GM19467 (cell line): Measurements from ENCODE around the gene KLHL22.

Experiments
- ATAC-seq: cut with Tn5 transposase; IDR thresholded peaks from one replicate; pipeline ENCODE4 v1.9.1; 2021; ENCODE audit warnings: mild to moderate bottlenecking, moderate library complexity; ENCODE audit not compliant: unreplicated experiment

KLHL22 gene

DNA sequence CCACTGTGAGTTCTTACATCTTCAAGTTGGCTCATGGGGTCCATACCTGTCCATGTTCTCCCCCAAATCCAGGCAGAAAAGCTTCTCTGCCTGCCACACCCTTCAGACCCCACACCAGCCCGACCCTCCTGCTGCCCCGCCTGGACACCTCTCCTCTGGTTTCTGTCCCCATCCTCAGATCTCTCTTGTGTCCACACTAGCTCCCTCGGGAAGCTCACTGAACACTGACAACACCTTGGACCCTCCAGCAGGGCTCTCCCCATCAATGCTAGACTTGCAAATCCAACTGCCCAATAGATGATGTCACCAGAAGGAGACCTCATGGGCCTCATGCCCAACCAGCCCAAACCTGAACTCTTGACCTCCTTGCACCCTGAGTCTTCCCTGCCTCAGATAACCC lies 60.8 kb downstream of the KLHL22 start:
- ATAC-seq = no peak

DNA sequence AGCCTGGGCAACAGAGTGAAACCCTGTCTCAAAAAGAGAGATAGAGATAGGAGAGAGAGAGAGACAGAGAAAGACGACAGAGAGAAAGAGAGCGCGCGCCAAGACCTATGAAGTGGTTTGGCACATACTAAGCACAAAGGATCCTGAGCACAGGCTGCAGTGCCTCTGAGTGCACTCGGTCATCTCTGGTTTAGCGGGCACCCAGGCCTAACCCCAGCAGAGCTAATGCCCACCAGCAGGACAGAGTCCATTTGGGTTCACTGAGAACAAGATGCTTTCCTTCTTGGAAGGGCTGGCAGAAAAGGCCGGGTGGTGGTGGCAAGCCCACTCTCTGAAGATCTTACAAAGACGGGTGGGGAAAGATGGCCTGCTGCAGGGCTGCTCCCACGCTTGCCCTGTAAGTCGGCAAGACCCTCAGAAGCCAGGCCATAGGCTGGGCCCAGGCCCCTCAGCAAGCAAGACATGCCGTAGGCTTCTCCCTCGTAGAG lies 61.3 kb downstream of the KLHL22 start:
- ATAC-seq = no peak

DNA sequence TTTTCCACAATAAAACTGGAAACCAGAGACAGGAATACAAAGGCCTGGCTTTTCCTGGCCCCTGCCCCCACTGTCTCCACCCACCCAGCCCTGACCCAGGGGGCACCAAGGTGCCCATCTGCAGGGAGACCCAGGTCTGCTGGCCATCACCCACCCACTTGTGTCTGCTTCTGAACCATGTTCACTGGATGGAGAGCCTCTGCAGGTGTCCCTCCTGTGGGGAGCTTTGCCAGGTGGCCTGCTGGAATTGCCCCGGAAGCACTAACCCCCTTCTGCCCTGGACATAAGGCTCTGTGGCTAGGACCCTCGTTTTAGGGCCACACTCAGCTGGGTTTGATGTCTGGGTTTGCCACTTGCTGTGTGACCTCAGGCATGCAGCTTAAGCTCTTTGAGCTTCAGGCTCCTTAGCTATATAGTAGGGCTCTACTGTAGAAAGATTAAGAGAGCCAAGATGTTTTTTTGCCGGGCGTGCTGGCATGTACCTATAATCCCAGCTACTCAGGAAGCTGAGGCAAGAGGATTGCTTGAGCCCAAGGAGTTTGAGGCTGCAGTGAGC lies 61.8 kb downstream of the KLHL22 start:
- no peak for ATAC-seq

DNA sequence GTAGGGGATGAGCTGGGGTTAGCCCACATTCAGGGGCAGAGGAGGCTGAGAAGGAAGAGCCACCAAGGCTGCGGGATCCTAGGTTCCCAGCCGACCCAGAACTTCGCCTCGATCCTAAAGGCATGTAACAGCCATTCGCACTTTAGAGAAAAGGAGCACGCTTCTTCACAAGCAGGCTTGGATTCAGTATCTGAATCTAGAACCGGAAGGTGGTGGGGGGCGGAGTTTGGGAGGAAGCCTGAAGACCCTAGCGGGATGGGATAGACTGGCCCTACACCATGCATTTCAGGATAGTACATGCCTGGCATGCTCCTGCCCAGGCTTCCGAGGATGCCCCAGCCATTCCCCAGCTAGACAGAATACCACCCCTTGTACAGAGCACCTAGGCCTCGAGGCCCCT lies 62.4 kb downstream of the KLHL22 start:
- ATAC-seq = no peak

DNA sequence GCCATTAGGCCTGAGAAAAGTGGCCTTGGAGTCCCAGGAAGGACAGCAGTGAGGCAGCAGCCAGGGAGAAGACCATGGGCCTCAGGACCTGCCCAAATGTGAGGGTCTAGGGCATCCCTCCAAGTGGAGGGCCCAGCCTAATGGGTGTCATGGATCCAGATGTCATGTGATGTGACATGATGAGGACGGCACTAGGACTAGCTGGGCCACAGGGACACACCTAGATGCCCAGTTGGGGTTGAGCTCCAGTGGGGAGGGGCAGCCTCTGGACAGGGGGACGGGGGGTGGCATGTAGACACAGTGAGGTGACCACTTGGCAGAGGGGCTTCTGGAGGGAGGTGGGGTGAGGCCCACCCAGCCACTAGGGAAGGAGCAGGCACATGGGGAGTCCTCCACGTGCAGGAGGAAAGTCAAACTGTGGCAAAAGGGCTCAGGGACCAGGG lies 63.3 kb downstream of the KLHL22 start:
- no peak for ATAC-seq

DNA sequence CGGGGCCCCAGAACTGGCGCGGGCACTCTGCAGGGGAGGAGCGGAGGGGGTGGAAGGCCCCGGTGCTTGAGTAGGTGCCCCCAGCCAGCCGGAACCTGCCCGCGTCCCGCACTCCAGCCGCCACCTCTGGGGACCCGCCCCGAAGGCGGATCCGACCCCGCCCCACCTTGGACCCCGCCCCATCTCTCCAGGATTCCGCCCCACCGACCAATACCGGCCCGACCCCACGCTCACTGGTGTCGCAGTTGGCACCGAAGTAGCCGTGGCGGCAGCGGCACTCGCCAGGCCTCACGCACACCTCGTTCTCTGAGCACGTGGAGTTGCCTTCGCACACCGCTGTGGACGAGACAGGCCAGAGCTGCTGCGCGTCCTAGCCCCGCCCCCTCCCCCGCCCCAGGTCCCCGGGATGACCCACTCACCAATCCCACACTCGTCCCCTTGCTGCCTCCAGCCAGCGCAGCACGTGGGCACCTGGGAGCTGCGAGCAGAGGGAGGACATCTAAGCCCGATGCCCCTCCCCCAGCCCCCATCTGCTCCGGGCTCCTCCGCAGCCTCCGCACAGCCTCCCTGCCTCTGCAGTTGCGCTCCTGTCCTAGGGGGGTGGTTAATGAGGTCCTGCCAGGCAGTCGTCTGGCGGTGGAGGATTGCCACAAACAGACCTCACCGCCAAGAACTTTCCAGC lies 63.9 kb downstream of the KLHL22 start:
- ATAC-seq = no peak

DNA sequence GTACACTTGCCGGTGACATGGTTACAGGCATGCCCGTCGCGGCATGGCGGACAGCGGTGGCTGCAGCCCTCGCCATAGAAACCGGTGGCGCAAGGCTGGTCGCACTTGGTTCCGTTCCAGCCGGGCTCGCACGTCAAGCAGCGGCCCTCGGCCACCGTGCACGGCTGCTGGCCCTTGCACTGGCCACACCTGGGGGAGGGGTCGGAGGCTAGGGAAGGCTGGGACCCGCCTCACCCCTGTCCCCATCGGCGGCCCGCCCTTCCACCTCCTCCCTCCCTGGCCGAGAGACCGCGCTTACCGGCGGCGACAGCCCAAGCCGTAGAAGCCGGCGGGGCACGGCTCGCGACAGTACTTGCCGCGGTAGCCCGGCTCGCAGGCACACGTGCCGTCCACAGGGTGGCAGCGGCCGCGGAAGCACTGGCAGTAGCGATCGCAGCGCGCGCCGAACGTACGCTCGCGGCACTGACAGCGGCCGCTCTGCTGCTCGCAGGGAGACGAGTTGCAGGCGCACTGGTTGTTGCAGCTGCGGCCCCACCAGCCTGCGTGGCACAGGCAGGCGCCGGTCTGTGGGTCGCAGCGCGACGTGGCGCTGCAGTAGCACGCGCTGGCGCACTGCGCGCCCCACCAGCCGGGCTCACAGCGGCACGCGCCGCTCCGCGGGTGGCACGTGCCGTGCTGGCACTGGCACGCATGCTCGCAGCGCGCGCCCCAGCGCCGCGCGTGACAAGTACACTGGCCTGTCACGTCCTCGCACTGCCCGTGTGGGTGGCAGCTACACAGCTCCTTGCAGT lies 64.7 kb downstream of the KLHL22 start:
- ATAC-seq = no peak

DNA sequence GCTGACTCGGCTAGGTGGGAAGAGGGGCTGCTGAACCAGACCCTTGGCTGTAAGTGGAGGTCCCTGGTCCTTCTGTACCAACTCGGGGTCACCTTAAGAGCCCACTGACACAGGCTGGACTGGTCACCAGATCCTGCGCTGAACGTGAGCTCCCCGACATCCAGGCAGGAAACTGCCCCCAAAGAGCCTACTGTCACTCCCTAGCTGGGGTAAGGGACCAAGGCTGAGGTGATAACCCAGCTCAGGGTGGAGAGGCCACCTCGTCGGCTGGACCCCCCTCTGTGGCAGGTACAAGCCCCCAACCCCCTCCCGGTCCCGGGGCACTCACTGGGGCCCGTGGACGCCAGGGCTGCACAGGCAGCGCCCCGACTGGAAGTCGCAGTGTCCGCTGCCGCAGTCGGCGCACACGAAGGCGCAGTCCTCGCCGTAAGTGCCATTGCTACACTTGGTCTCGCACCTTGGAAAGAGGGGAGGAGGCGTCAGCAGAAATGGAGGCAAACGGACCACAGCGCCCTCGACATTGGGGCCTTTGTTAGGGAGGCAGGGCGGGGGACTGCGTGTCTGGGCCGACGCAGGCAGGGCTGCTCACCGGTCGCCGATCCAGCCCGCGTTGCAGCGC lies 65.4 kb downstream of the KLHL22 start:
- no peak for ATAC-seq

DNA sequence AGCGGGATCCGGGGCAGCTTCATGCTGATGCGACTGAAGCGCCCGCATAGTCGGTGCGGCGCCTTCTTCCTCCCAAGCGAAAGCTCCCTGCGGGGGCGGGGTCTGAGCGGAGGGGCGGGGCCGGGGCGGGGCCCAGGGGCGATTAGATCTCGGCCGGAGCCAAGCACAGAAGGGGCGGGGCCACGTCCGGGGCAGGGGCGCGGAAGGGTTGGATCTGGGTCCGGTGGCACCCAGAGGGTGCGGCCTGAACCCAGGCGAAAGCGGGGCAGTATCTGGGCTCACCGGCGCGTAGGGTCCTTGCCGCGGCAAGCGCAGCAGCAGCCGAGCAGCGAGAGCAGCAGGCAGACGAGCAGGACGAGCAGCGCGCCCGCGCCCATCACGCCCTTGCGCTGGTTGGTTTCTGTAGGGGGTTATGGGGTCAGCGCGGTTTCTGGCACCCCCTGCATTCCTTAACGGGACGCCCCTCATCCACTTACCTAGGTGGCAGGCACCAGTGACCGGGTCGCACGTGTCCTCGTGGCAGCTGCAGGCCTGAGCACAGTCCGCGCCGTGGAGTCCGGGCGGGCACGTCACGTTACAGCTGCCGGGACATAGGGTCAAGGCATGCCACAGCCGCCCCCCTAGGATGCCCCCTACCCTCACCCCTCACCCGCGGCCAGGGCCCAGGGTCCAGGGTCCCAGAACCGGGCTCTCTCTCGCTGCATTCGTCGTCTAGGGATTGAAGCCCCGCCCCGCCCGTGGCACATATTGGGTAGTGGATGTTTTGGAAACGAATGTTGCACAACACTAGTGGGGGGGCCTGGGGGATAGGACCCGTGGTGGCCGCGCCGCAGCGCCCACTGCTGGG lies 66.1 kb downstream of the KLHL22 start:
- ATAC-seq = no peak

DNA sequence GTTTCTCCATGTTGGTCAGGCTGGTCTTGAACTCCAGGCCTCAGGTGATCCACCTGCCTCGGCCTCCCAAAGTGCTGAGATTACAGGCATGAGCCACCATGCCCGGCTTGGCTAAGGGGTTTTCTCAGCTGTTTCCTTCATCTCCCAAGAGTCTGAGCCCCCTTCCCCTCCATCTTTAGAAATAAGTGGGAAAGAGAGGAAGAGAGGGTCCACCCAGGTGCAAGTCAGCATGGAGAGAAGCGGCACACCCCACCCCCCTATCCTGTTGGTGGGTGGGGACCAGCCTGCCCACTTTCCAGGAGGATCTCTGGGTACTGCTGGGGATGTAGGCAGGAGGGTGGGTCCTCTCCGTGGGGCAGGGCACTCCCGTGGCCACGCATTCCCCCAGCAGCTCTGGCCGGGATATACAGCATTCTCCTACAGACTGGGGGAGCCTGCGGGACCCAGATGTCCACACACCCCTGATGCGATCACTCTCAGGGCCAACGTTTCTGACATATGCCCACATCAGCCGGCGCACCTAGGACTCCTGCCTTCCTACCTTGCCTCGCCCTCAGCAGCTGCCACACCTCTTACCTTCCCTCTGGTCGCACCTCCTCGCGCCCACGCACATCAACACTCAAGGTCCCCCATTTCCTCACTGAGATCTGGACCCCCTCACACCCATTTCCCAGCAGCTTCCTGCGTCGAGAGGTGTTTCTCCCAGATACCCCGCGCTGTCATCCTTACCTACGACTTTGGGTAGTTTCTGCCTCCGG lies 66.9 kb downstream of the KLHL22 start:
- no peak for ATAC-seq

DNA sequence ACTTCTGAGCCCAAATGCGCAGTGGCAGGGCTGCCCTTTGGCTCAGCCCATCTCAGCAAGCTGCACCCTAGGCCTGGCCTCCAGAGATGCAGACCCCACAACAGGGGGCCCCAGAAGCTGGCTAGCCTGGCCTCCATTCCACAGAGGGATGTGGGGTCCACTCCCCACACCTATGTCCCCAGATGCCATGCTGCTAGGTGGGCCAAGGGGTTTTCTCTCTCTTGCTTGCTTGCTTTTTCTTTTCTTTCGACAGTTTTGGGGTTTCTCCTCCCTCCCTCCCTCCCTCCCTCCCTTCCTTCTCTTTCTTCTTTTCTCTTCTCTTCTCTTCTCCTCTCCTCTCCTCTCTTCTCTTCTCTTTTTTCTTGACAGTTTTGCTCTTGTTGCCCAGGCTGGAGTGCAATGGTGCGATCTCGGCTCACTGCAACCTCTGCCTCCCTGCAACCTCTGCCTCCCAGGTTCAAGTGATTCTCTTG lies 67.6 kb downstream of the KLHL22 start:
- ATAC-seq = no peak

DNA sequence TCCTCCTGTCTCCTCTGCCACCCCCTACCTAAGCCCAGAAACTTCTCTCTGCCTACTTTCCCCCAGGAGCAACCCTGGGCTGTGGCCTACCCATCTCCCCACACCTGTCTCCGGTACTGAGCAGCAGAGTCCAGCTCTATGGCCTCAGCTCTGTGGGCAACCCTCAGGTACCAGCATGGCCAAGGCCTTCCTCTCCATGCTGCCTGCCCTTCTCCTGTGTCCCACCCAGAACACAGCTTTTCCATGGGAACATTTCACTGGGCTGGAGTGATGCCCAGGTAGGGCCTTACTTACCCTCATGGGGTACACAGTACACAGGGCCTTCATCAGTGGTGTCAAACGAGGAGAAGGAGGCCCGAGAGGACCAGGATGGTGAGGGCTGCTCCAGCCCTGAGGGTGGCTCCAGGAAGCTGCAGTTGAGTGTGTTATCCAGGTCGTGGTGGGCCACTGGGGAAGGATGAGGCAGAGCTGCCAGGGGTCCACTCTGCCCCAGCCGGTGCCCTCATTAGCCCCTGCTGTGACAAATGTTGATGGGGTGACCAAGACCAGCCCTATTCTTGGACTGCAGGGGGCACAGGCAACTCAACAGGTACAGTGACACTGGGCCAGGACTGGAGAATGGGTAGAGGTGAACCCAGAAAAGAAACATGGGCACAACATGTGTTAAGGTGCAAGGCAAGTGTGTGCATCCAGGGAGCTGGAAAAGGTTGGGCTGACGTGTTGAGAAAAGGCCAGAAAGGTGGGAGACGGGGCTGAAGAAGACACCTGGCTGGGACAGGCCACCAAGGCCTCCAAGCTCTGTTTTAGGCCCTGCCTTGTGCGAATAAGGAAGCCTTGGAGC lies 68.3 kb downstream of the KLHL22 start:
- ATAC-seq = no peak

DNA sequence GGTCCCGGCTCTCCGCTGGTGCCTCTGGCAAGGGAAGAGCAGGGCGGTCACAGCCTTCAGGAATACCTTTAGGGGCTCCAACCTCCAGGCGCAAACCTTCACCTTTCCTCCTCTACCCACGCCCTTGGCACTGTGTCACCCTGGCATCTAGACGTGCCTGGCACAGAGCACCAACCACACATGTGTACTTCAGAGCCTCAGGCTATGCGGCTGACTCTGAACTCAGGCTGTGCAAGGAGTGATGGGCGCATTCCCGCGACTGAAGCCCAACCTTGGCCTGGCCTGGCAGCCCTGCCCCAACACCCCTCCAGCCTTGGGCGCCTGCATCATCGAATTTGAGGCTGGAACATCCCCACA lies 69.4 kb downstream of the KLHL22 start:
- no peak for ATAC-seq

DNA sequence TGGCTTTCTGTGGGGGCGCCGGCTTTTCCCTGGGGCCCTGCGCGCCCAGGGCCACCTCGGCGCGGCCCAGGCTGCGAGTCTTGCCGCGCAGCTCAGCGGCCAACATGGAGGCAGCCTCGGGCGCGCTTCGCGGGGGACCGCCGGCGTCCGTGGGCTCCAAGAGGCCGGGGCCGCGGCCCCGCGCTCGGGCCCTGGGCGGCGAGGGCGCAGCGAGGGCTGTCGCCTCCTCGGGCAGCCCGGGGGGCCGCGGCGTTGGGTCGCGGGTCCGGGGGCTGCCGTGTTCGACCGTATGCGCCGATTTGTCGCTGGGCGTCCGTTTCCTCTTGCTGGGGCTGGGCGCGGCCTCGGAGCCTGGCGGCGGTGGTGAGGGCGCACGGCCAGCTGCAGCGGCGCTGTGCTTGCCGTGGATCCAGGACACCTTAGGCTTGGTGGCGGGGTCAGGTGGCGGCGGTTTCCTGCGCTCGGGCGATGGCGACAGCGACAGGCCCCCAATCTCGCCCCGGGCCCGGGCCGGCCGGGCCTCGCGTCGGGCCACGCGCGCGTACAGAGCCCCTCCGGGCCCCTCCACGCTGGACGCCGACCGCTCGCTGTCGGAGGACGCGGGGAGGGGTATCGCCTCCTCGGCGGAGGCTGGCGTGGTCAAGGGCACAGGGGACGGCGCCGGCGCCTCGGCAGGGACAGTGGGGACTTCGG lies 69.9 kb downstream of the KLHL22 start:
- ATAC-seq = no peak

DNA sequence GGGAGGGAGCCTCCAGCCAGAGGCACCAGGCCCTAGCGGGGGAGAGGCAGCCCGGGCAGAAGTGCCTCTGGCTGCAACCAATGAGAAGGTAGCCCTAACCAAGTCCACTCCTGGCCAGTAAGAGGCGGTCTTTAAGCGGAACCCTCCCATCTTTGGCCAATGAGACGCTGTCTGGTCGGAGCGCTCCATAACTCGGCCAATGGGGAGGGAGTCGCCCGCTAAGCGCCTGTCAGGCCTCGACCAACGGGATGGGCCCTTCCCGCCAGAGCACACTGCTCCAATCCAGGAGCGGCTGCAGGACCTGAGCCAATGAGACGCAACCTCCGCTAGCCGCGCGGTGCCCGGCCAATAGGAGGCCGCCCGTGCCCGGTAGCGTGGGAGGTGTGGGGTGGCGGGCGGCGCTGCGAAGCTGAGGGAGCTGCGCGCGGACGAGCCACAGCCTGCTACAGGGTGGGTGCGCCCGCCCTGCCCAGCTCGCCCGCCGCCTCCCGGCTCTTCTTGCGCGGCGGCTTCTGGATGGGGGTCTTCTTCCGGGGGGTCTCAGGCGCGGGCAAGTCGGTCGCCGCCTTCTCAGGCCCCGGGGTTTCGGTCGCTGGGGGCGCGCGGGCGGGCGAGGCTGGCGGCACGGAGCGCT lies 70.5 kb downstream of the KLHL22 start:
- ATAC-seq = no peak

DNA sequence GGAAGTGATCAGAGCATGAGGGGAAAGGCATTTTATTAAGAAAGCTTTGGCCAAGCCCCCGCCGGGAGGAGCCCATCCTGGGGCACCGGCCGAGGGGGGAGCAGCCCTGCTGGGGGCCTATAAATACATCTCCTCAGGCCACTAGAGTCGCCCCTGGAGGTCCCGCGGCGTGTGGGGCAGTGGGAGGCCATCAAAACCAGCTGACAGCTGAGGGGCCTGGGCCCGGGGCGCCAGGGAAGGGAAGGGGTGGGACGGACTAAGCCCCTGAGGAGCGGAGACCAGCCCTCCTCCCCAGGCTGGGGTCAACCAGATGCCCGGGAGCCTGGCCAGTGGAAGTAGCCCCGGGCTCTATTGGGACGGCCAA lies 71.0 kb downstream of the KLHL22 start:
- ATAC-seq = no peak

DNA sequence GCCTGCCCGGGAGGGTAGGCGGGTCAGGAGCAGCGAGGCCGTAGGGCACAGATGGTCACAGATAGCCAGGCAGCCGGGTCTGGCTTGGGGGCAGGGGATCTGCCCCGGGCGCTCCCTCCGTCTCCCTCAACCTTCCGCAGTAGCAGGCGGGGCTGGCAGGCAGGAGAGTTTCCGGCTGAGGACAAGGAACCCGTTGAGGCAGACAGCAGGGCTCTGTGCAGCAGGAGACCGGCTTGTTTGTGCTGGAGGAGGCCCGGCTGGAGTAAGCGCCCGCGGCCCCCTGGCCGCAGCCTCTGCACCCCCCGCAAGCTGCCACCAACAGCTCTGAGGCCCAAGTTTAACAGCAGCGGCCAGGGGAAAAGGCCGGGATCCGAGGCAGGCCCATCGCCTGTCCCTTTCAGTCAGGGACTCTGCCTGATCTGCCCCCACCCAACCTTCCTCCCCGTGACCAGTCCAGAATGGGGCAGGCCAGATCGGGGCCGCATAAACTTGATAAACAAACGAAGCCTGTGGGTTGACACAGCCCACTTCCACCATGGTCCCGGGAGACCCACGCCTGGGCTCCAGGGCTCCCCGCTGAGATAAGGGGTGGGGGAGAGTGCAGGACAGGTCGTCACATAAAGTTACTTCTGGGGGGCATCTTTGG lies 71.6 kb downstream of the KLHL22 start:
- ATAC-seq = no peak
